Measurements from ENCODE around the gene KCNK15. TPM values are rescaled to one million over a fixed set of nuclear protein-coding genes. Genes with fewer than 3 reads are reported as not detected.
"Not testable (repeated sequence)": the region's sequence is repeated elsewhere in the genome, so short reads cannot be mapped to it uniquely, and the experiment has no call there.

KCNK15 gene
- polyA plus RNA-seq, 1 donor = 0.07 TPM

- no peak for DNase-seq
These were observed 12.8 kb downstream of the KCNK15 start for GRCh38 chr20:44758247-44759101.

- DNase-seq = no peak
These were observed 13.9 kb downstream of the KCNK15 start for GRCh38 chr20:44759595-44759994.

GRCh38 chr20:44761423-44761822, 15.8 kb downstream of the KCNK15 start:
- no peak for DNase-seq

- DNase-seq = no peak
These were observed 16.9 kb downstream of the KCNK15 start for GRCh38 chr20:44762466-44763140.

- DNase-seq = not testable (repeated sequence)
These were observed 18.1 kb downstream of the KCNK15 start for GRCh38 chr20:44763798-44764197.

GRCh38 chr20:44765091-44765490, 19.4 kb downstream of the KCNK15 start:
- DNase-seq = no peak

- no peak for DNase-seq
These were observed 20.2 kb downstream of the KCNK15 start for GRCh38 chr20:44765701-44766347.

GRCh38 chr20:44768256-44768655, 22.6 kb downstream of the KCNK15 start:
- no peak for DNase-seq

GRCh38 chr20:44768854-44769480, 23.3 kb downstream of the KCNK15 start:
- DNase-seq = no peak

GRCh38 chr20:44769481-44769863, 23.8 kb downstream of the KCNK15 start:
- DNase-seq = no peak

- DNase-seq = no peak
These were observed 25.0 kb downstream of the KCNK15 start for GRCh38 chr20:44770484-44771171.

GRCh38 chr20:44771172-44771535, 25.5 kb downstream of the KCNK15 start:
- no peak for DNase-seq

- no peak for DNase-seq
These were observed 27.0 kb downstream of the KCNK15 start for GRCh38 chr20:44772636-44773035.

GRCh38 chr20:44773070-44773829, 27.6 kb downstream of the KCNK15 start:
- no peak for DNase-seq

GRCh38 chr20:44776980-44777379, 31.3 kb downstream of the KCNK15 start:
- peak; percentile 61 for DNase-seq

- peak; percentile 75 for DNase-seq
These were observed 34.6 kb downstream of the KCNK15 start for GRCh38 chr20:44780226-44780625.

- DNase-seq = no peak
These were observed 35.5 kb downstream of the KCNK15 start for GRCh38 chr20:44781118-44781517.

GRCh38 chr20:44781791-44782190, 36.1 kb downstream of the KCNK15 start:
- no peak for DNase-seq

GRCh38 chr20:44784688-44785087, 39.0 kb downstream of the KCNK15 start:
- no peak for DNase-seq

GRCh38 chr20:44785768-44786167, 40.1 kb downstream of the KCNK15 start:
- no peak for DNase-seq

- DNase-seq = no peak
These were observed 41.6 kb downstream of the KCNK15 start for GRCh38 chr20:44787299-44787698.
